Pons (tissue), 1 donor: ENCODE measurements around the gene RFTN2.
"Not testable (repeated sequence)": the region's sequence is repeated elsewhere in the genome, so short reads cannot be mapped to it uniquely, and the experiment has no call there.

Experiments used
- DNase-seq: peaks from one replicate; pipeline ENCODE4 v3.0.0-alpha.2; 2016; ENCODE audit warnings: low spot score

Gene RFTN2

DNA sequence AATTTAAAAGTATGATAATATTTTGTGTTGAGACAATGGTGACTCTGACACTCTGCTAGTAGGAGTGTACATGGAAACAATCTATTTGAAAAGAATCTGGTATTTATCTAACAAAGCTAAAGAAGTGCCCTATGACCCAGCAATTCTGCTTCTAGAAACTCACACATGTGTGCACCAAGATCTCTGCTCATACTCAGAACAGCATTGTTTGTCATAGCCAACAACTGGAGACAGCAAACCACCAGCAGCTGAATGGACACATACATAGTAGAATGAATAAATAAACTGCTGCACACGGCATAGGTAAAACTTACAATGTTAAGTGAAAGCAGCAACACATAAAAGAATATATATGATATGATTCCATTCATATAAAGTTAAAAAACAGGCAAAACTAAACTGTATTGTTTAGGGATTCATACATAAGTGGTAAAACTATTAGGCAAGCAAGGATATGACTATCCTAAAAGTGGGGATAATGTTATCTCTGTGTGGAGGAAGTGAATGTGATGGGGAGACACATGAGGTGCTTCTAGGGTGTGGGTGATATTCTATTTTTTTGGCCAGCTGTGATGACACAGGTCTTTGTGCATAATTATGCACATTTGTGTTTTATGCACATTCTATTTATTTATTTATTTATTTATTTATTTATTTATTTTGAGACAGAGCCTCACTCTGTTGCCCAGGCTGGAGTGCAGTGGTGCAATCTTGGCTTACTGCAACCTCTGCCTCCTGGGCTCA, 71.1 kb downstream of the RFTN2 start:
- DNase-seq: peak; percentile 37

DNA sequence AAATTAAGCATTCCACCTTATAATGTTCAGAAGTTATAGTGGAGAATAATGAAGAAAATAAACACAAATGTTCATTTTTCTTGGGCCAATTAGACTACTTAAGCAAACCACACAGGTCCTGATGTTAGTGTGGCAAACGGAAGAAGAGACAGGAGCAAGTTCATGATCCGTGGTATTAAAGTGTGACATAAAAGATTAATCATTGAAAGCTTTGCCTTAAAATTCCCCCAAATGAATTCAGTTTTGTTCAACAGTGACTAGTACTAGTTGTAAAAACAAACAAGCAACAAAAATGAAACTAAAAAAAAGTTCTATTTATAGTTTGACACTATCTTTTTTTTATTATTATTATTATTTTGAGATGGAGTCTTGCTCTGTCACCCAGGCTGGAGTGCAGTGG, 73.7 kb downstream of the RFTN2 start:
- no peak for DNase-seq

DNA sequence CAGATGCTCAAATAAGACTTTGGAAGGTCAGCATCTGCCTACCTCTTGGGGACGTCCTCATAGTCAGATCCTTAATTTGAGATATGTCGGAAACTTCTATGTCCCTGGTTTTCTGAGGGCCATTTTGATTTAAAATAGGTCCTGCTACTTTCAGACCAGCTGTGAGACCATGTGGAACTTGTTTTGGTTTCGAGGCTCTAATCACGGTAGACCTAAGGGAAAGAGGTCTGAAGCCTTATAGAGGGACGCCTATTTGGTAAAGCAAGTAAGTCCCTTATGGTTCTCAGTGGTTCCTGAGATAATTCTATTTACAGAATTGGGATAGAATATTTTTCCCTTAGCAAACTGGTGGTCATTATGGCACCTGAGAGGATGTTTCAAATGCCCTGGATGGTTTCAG, 75.1 kb downstream of the RFTN2 start:
- no peak for DNase-seq

DNA sequence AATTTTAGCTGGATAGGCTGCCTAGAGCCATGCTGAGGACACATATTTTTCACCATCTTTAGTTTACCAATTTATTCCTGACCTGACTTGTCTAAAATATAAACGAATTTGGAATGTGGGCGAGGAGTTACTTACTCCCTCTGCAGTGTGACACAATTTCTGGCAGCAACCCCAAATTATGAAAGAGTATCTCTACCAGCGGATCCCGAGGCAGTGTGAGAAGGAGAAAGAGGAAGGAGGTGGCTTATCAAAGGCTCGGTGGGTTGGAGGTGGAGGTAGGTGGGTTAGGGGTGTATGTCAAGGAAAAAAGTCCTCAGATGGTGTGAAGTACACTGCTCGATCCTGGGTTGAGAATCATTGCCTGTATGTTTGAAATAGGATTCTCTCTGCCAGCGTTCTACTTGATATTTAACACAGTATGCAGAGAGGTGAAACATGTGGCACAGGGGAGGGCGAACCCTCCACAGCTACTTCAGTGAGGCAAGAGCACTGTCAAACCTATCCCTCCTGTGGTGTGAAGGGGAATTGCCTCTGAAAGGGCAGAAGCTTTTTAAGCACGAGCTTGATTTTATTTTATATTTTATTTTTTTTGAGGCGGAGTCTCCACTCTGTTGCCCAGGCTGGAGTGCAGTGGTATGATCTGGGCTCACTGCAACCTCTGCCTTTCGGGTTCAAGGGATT, 76.0 kb downstream of the RFTN2 start:
- DNase-seq: no peak

DNA sequence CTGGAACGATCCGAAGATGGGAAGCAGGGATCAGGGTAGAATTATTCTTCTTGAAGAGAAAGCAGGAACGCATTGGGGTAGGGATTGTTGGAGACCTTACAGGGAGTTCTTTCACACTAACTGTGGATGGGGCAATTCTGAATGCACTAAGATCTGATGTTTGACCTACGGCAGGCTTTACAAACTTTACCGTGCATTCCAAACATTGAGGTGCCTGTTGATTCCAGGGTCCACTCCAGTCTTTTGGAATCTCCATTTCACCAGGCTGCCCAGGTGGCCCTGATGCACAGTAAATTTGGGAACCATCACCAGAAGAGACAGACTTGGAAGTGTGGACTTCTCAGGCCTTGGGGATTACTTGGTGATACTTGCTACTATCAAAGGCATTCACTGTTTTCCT, 76.9 kb downstream of the RFTN2 start:
- no peak for DNase-seq

DNA sequence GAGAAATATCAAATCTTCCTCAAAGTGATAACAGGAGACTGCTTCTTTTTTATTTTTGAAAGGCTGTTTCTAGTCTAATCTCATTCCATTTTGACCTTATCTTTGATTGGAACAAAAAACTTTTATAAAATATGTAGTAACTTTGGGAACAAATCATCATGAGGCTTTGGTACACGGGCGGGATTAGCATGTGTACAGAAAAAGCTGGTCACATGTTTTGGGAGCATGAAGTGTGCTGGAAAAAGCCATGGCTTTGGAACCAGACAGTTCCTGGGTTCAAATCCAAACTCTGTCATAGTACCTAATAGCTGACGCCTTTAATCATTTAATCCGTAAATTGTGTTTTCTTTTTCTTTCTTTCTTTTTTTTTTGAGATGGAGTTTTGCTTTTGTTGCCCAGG, 78.2 kb downstream of the RFTN2 start:
- DNase-seq: no peak

DNA sequence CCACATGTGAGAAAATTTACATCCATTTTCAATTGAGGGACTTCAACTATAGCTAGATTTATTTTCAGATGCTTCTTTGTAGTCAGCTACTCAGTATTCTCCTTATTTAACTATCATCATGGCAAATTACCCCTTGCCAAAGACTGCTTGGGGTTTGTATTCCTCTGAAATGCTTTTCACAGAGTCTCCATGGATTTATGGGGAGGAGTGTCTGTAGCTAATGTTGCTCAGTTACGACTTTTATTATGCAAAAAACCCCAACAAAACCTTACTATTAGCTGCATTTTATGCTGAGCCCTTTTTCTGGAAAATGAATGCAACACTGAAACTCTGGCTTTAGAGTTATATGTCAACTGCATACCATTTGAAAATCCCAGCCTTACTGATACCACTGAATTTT, 78.6 kb downstream of the RFTN2 start:
- peak; percentile 65 for DNase-seq

DNA sequence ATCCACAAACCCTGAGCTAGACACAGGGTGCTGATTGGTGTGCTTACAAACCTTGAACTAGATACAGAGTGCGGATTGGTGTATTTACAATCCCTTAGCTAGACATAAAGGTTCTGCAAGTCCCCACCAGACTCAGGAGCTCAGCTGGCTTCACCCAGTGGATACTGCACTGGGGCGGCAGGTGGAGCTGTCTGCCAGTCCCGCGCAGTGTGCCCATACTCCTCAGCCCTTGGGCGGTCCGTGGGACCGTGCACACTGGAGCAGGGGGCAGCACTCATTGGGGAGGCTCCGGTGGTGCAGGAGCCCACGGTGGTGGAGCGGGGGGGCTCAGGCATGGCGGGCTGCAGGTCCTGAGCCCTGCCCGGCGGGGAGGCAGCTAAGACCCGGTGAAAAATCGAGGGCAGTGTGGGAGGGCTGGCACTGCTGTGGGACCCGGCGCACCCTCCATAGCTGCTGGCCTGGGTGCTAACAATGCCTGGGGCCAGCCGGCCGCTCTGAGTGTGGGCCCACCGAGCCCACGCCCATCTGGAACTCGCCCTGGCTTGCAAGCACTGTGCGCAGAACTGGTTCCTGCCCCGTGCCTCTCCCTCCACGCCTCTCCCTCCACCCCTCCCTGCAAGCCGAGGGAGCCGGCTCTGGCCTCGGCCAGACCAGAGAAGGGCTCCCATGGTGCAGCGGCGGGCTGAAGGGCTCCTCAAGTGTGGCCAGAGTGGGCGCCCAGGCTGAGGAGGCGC, 83.9 kb downstream of the RFTN2 start:
- no peak for DNase-seq

DNA sequence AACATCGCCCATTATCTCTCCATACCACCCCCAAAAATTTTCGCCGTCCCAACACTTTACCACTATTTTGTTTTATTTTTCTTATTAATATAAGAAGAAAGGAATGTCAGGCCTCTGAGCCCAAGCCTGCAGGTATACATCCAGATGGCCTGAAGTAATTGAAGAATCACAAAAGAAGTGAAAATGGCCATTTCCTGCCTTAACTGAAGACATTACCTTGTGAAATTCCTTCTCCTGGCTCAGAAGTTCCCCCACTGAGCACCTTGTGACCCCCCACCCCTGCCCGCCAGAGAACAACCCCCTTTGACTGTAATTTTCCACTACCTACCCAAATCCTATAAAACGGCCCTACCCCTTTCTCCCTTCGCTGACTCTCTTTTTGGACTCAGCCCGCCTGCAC, 88.1 kb downstream of the RFTN2 start:
- not testable (repeated sequence) for DNase-seq

DNA sequence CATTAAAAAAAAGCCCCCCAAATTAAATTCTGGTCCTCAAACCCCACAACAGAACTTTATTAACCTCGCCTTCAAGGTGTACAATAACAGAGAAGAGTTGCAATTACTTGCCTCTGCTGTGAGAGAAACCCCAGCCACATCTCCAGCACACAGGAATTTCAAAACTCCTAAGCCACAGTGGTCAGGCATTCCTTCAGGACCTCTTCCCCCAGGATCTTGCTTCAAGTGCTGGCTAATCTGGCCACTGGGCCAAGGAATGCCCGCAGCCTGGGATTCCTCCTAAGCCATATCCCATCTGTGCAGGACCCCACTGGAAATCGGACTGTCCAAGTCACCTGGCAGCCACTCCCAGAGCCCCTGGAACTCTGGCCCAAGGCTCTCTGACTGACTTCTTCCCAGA, 95.2 kb downstream of the RFTN2 start:
- DNase-seq: not testable (repeated sequence)

DNA sequence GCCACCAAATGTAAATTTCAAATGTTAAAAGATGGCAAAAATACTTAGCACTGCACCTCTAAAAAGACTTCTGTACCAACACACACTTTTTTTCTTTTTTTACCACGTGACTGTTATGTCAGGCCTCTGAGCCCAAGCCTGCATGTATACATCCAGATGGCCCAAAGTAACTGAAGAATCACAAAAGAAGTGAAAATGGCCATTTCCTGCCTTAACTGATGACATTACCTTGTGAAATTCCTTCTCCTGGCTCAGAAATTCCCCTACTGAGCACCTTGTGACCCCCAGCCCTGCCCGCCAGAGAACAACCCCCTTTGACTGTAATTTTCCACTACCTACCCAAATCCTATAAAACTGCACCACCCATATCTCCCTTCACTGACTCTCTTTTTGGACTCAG, 97.1 kb downstream of the RFTN2 start:
- not testable (repeated sequence) for DNase-seq

DNA sequence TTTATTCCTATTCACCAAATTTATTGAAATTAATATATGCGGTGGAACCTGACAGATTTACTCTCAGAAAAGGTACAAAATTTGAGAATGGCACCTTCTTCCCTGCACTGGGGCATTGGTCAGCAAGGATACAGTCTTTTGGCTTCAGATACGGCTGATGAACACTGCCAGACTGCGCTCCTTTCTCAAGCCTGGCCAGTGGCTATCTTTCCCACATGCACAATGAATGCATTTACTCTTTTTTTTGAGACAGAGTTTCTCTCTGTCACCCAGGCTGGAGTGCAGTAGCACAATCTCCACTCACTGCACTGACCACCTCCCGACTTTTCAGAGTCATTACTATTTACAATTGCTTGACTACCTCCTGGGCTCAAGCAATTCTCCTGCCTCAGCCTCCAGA, 97.9 kb downstream of the RFTN2 start:
- DNase-seq: peak; percentile 76

DNA sequence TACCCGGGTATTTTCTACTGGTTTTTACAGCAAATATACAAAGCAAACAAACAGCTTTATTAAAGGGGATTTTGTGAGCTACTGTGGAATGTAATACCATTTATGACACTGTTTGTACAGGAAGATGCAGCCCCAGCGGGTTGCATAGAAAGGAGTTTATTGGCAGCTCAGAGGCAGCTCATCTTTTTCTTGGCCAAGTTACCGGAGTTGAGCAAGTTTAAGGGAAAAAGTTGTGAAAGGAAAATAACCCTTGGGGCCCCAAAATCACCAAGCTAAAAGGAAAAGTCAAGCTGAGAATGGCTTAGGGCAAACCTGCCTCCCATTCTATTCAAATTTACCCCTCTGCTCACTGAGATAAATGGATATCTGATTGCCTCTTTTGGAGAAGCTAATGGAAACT, 98.8 kb downstream of the RFTN2 start:
- no peak for DNase-seq

DNA sequence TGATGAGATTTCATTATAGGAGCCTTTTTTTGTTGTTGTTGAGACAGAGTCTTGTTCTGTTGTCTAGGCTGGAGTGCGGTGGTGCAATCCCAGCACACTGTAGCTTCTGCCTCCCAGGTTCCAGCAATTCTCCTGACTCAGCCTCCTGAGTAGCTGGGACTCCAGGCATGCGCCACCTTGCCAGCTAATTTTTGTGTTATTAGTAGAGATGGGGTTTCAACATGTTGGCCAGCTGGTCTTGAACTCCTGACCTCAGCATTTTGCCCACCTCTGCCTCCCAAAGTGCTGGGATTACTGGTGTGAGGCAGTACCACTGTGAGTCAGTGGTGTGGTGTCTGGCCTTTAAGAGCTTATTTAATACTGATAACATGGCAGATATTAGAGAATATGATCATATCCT, 99.4 kb downstream of the RFTN2 start:
- no peak for DNase-seq

DNA sequence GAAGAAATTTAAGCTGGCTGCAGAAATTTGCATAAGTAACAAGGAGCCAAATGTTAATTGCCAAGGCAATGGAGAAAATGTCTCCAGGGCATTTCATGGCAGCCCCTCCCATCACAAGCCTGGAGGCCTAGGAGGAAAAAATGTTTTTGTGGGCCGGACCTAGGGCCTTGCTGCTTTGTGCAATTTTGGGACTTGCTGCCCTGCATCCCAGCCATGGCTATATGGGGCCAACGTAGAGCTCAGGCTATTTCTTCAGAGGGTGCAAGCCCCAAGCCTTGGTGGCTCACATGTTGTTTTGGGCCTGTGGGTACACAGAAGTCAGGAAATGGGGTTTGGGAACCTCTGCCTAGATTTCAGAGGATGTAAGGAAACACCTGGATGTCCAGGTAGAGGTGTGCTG, 101.8 kb downstream of the RFTN2 start:
- no peak for DNase-seq

DNA sequence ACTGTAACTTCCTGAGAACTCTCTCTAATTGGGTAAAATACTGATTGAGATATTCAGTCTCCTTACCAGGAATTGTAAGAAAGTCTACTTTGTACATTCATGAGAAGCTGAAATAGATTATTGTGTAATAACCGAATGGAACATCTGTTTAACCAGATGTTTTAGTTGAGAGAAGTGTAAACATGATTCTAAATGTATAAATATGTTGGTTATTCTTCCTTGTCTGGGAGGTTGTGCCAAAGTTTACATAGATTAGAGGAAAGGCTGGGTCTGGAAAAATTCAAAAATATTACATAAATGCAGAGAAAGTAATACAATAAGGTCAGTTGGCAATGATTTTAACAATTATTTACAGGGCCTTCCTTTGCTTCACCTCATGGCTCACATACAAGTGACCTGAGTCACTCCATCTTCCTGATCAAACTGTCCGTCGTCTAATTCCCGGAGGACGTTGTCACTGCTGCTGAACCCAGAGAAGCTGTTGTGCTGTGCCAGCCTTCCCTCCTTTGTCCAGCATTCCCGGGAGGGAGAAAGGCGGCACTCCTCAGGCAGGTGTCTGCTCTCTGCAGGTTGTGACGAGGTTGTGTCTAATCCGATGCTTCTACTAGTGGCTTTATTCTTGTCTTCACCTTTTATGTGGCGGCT, 103.6 kb downstream of the RFTN2 start:
- no peak for DNase-seq

DNA sequence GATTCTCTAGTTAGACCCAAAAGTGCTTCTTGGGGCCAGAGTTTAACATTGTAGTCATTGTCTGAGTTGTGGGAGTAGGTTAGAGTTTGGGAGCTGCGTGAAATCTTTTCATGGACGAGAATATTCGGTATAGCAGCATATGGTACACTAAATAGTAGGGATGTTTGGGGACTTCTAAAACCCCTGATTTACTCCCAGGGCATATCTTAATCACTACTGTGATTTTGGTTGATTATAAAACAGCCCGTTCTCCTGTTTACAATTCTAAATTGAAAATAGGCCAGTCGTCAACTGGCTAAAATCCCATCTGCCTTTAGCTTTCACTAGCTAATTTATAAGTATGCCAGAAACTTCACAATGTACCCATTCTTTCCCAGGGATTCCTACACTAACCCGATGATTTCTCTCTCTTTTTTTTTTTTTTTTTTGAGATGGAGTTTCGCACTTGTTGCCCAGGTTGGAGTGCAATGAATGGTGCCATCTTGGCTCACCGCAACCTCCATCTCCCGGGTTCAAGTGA, 115.2 kb downstream of the RFTN2 start:
- peak; percentile 87 for DNase-seq

DNA sequence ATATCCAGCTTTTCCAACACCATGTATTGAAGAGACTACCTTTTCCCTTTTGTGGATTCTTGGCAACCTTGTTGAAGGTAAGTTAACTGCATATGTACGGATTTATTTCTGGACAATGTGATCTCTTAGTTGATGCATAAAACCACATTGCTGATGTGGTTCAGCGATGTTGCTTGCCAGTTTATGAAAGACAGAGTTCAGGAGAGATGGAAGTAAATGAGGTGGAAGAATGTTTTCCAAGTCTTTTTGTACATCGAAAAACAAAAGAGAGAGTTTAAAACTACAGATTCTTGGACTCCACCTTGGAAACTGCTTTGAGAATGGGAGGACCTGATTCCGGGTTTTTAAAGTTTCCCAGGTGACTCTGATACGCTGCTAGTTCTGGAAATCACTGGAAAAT, 115.7 kb downstream of the RFTN2 start:
- DNase-seq: no peak

DNA sequence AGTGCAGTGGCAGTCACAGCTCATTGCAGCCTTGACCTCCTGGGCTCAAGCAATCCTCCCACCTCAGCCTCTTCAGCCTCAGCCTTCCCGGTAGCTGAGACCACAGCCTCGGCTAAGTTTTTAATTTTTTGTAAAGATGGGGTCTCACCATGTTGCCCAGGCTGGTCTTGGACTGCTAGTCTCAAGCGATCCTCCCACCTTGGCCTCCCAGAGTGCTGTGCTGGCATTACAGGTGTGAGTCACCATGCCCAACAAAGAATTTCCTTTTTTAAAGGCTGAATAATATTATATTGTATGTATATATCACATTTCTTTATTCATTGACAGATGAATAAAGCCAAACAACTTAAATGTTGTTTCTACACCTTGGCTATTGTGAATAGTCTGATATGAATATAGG, 117.0 kb downstream of the RFTN2 start:
- DNase-seq: no peak

DNA sequence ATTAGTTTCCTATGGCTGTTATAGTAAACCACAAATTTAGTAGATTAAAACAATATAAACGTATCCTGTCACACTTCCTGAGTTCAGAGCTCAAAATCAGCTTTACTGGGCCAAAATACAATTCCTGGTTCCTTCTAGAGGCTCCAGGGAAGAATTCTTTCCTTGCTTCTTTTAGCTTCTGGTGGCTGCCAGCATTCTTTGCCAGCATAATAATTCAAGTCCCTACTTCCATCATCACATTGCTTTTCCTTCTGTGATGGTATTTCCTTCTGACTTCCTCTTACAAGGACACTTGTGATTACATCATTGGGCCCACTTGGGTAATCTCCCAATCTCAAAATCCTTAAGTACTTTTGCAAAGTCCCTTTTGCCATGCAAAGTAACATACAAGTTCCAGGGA, 118.9 kb downstream of the RFTN2 start:
- no peak for DNase-seq

DNA sequence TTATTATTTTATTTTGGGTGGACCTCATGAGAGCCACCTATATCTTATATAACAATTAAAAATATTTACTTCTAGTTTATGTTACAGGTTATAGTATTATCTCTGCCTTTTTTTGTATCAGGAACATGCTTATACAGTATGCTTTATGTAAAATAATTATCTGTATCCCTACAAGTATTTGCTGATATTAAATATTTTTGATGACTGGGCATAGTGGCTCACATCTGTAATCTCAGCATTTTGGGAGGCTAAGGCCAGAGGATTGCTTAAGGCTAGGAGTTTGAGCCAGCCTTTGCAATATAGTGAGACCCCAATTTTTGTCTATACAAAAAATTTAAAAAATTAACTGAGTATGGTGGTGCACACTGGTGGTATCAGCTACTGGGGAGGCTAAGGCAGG, 119.9 kb downstream of the RFTN2 start:
- DNase-seq: no peak

DNA sequence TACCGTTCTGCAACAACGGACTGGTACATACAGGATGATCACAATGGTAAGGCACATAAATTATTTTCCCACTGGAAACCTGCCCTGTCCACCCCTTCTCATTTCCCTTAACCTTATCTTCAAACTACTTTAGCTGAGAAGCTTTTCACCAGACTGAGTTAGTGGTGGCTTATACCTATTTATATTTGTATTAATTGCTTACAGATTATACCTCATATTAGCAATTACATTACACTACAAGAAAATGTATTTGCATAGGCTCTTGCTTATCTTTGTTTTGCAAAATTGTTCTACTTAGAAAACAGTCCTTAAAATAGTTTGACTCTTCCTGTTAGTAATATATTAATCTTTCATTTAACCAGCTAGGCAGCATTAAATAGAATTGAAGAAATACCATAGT, 124.1 kb downstream of the RFTN2 start:
- DNase-seq: not testable (repeated sequence)
